H1 (cell line): ENCODE results near the gene KCNQ1. TPM values are rescaled to one million over a fixed set of nuclear protein-coding genes. Genes with fewer than 3 reads are reported as not detected.

Source experiments
- CTCF ChIA-PET: fragments of 300-600 bp; sonication (Branson Sonifier 250); formaldehyde crosslinking; loops from one replicate; lab custom pipeline; 2021; ENCODE audit not compliant: partially characterized antibody; lab: Charles Lee
- POLR2A ChIA-PET: fragments of 300-600 bp; sonication (Branson Sonifier 250); formaldehyde crosslinking; loops from one replicate; lab custom pipeline; 2021; ENCODE audit warnings: inconsistent platforms; ENCODE audit not compliant: partially characterized antibody; lab: Charles Lee
- DNase-seq, 2 experiments: peaks; one replicate each; pipeline versions ENCODE4 v3.0.0 to v3.0.0-alpha.2; 2010 to 2022; ENCODE audit warnings: low spot score in 2 of 2, low read depth in 1 of 2, mixed read lengths in 1 of 2
- FAIRE-seq: peaks from 2 replicates; lab custom pipeline; 2011; peaks lifted over from hg19 to GRCh38; lab: Jason Lieb, UNC
- H2AFZ ChIP-seq: 2 replicates; pipeline ENCODE4 v1.8.1; 2012; ENCODE audit warnings: low read length, inconsistent platforms
- H2AK5ac ChIP-seq: 2 replicates; pipeline ENCODE4 v1.6.1; 2013; ENCODE audit warnings: low read depth, low read length
- H2BK120ac ChIP-seq: replicated peaks from 2 replicates; pipeline ENCODE3; 2013; ENCODE audit warnings: low read depth, low read length, inconsistent platforms
- H2BK12ac ChIP-seq: 2 replicates; pipeline ENCODE4 v1.6.1; 2013; ENCODE audit warnings: low read depth, low read length
- H2BK15ac ChIP-seq: 2 replicates; pipeline ENCODE4 v1.6.1; 2013; ENCODE audit warnings: low read length
- H2BK20ac ChIP-seq: 2 replicates; pipeline ENCODE4 v1.6.1; 2013; ENCODE audit warnings: low read length
- H2BK5ac ChIP-seq: 2 replicates; pipeline ENCODE4 v1.6.1; 2013; ENCODE audit warnings: low read depth, low read length
- H3K14ac ChIP-seq: 2 replicates; pipeline ENCODE4 v1.6.1; 2013; ENCODE audit warnings: inconsistent platforms; ENCODE audit not compliant: insufficient read length
- H3K18ac ChIP-seq: 2 replicates; pipeline ENCODE4 v1.6.1; 2013; ENCODE audit warnings: low read length; ENCODE audit errors: extremely low read depth
- H3K23ac ChIP-seq: 2 replicates; pipeline ENCODE4 v1.6.1; 2013; ENCODE audit warnings: inconsistent platforms; ENCODE audit not compliant: insufficient read length
- H3K23me2 ChIP-seq: 2 replicates; pipeline ENCODE4 v1.6.1; 2013; ENCODE audit warnings: low read depth, low read length
- H3K27ac ChIP-seq: 2 replicates; pipeline ENCODE4 v1.6.1; 2011; ENCODE audit warnings: low read depth, low read length, inconsistent platforms
- H3K27me3 ChIP-seq, 4 experiments: replicated peaks in 1 of 4; 1 replicate in 1 of 4; 2 replicates in 3 of 4; pipeline versions ENCODE4 v1.6.1 to v1.8.1; 2011 to 2013; ENCODE audit warnings: low read length in 3 of 4, mild to moderate bottlenecking in 3 of 4, inconsistent platforms in 2 of 4, mixed read lengths in 2 of 4, moderate library complexity in 1 of 4; ENCODE audit not compliant: control insufficient read depth in 3 of 4, insufficient read depth in 3 of 4; ENCODE audit errors: extremely low read depth in 1 of 4
- H3K36me3 ChIP-seq, 4 experiments: 2 replicates each; pipeline versions ENCODE4 v1.6.1 to v1.8.1; 2011 to 2013; ENCODE audit warnings: mild to moderate bottlenecking in 4 of 4, low read length in 3 of 4, moderate library complexity in 2 of 4, control low read depth in 1 of 4, inconsistent platforms in 1 of 4; ENCODE audit not compliant: insufficient read depth in 4 of 4, control insufficient read depth in 2 of 4
- H3K4ac ChIP-seq: replicated peaks from 2 replicates; pipeline ENCODE3; 2013; ENCODE audit warnings: low read length, low read depth, mixed read lengths, inconsistent platforms; ENCODE audit not compliant: insufficient read length
- H3K4me1 ChIP-seq, 4 experiments: replicated peaks in 1 of 4; 1 replicate in 1 of 4; 2 replicates in 3 of 4; pipeline versions ENCODE4 v1.6.1 to v1.8.1; 2011 to 2013; ENCODE audit warnings: low read length in 3 of 4, inconsistent platforms in 2 of 4, mixed read lengths in 1 of 4; ENCODE audit not compliant: insufficient read depth in 4 of 4, control insufficient read depth in 3 of 4
- H3K4me2 ChIP-seq, 2 experiments: 2 replicates each; pipeline versions ENCODE4 v1.6.1 to v1.8.1; 2011 to 2013; ENCODE audit warnings: low read depth in 2 of 2, low read length in 2 of 2, control low read depth in 1 of 2, inconsistent platforms in 1 of 2, mild to moderate bottlenecking in 1 of 2; ENCODE audit not compliant: insufficient read depth in 1 of 2
- H3K4me3 ChIP-seq, 4 experiments: fragments of 200-600, 300-600 bp in 1 of 4; sonication (generic), shearing (Covaris generic), sonication (Bioruptor Twin) in 1 of 4; 2 replicates each; pipeline versions ENCODE4 v1.5.1 to v1.8.1; 2011 to 2016; ENCODE audit warnings: low read length in 4 of 4, low read depth in 3 of 4, control low read depth in 2 of 4, inconsistent platforms in 2 of 4, mild to moderate bottlenecking in 2 of 4, mixed read lengths in 1 of 4, moderate library complexity in 1 of 4; ENCODE audit not compliant: insufficient read depth in 2 of 4; ENCODE audit errors: extremely low read depth in 1 of 4
- H3K56ac ChIP-seq: replicated peaks from 2 replicates; pipeline ENCODE3; 2013; ENCODE audit warnings: low read depth, mild to moderate bottlenecking, mixed read lengths, low read length, inconsistent platforms; ENCODE audit not compliant: insufficient read length
- H3K79me1 ChIP-seq: 2 replicates; pipeline ENCODE4 v1.6.1; 2013; ENCODE audit warnings: low read depth, low read length, control low read depth
- H3K79me2 ChIP-seq, 2 experiments: 2 replicates each; pipeline versions ENCODE4 v1.6.1 to v1.8.1; 2012 to 2013; ENCODE audit warnings: low read length in 2 of 2, mild to moderate bottlenecking in 2 of 2, inconsistent platforms in 1 of 2; ENCODE audit not compliant: insufficient read depth in 2 of 2, control insufficient read depth in 1 of 2
- H3K9ac ChIP-seq, 4 experiments: replicated peaks in 1 of 4; 1 replicate in 1 of 4; 2 replicates in 3 of 4; pipeline versions ENCODE4 v1.6.1 to v1.8.1; 2011 to 2013; ENCODE audit warnings: low read depth in 3 of 4, low read length in 3 of 4, control low read depth in 2 of 4, mild to moderate bottlenecking in 2 of 4, moderate library complexity in 2 of 4, inconsistent platforms in 1 of 4; ENCODE audit errors: extremely low read depth in 1 of 4
- H3K9me3 ChIP-seq, 2 experiments: 2 replicates each; pipeline versions ENCODE4 v1.6.1 to v1.8.1; 2012 to 2013; ENCODE audit warnings: mild to moderate bottlenecking in 2 of 2, moderate library complexity in 2 of 2, control low read depth in 1 of 2, inconsistent platforms in 1 of 2, low read depth in 1 of 2, low read length in 1 of 2, mixed read lengths in 1 of 2; ENCODE audit not compliant: insufficient read depth in 2 of 2
- H4K20me1 ChIP-seq, 2 experiments: replicated peaks in 1 of 2; 2 replicates each; pipeline versions ENCODE3 to v1.8.1; 2011 to 2013; ENCODE audit warnings: inconsistent platforms in 2 of 2, low read length in 2 of 2, mild to moderate bottlenecking in 1 of 2; ENCODE audit not compliant: insufficient read depth in 2 of 2, control insufficient read depth in 1 of 2
- H4K5ac ChIP-seq: 2 replicates; pipeline ENCODE4 v1.6.1; 2013; ENCODE audit warnings: low read length, low read depth, mixed read lengths, inconsistent platforms; ENCODE audit not compliant: insufficient read length
- H4K8ac ChIP-seq: 2 replicates; pipeline ENCODE4 v1.8.0; 2013; ENCODE audit warnings: mild to moderate bottlenecking, moderate library complexity, low read length, inconsistent platforms; ENCODE audit not compliant: insufficient read depth; ENCODE audit errors: extremely low read depth
- H4K91ac ChIP-seq: replicated peaks from 2 replicates; pipeline ENCODE3; 2013; ENCODE audit warnings: low read length, mixed read lengths, inconsistent platforms; ENCODE audit not compliant: insufficient read length
- CBX5 ChIP-seq: fragments of 300-800, 300-1000 bp; sonication (generic); IDR thresholded peaks from 2 replicates; pipeline ENCODE4 v1.7.1; 2016; ENCODE audit warnings: antibody characterized with exemption, low read length, low read depth
- CHD2 ChIP-seq: IDR thresholded peaks from 2 replicates; pipeline ENCODE4 v1.6.1; 2012; ENCODE audit warnings: low read length, improper control_type of control experiment
- KDM5A ChIP-seq: fragments of 200-600 bp; IDR thresholded peaks from 2 replicates; pipeline ENCODE4 v1.7.1; 2012; ENCODE audit warnings: mild to moderate bottlenecking, low read length, inconsistent platforms, mixed read lengths
- NRF1 ChIP-seq: IDR thresholded peaks from 2 replicates; pipeline ENCODE4 v1.6.1; 2011; ENCODE audit warnings: mild to moderate bottlenecking, low read depth, low read length, improper control_type of control experiment
- PHF8 ChIP-seq: fragments of 200-600 bp; sonication (generic); conservative IDR thresholded peaks from 2 replicates; pipeline ENCODE4 v1.7.1; 2012; ENCODE audit warnings: low read depth, mild to moderate bottlenecking, inconsistent platforms, low read length, moderate library complexity
- whole genome bisulfite sequencing, 2 experiments: shearing (Covaris generic) in 1 of 2; methylation state at CpG; one replicate each; pipeline versions ENCODE4 v1.1.6 to v1.1.7; 2013 to 2015; ENCODE audit warnings: low lambda C conversion rate in 2 of 2, mixed read lengths in 2 of 2, inconsistent platforms in 1 of 2, low coverage in 1 of 2, missing lambda C conversion rate in 1 of 2; ENCODE audit not compliant: insufficient replicate concordance in 2 of 2, insufficient coverage in 1 of 2, insufficient read length in 1 of 2; ENCODE audit errors: extremely low coverage in 1 of 2, missing lambda C conversion rate in 1 of 2; 5-methylcytosine and 5-hydroxymethylcytosine counted together
- polyA plus RNA-seq, 7 experiments: library from polyadenylated mRNA; depleted of rRNA in 3 of 7; stranded (reverse) in 5 of 7; unstranded in 2 of 7; fragments of >200 nt in 5 of 7; fragments of 200-250 nt in 2 of 7; gene quantifications; 1 replicate in 5 of 7; 2 replicates in 1 of 7; 4 replicates in 1 of 7; pipeline versions ENCODE4 v1.2.1 to v1.2.3, GENCODE V29; 2011 to 2013; ENCODE audit warnings: missing spikeins in 2 of 7, mixed read lengths in 2 of 7
- total RNA-seq: library from RNA; stranded (reverse); fragmentation: NEBNext Ultra II Directional; extraction: Animal tissue kit (Norgen Biotek cat#: 25700); gene quantifications from 2 replicates; pipeline ENCODE4 v1.2.1, GENCODE V29; 2021
- TF ChIP-seq, protein P1 (sequence below): IDR thresholded peaks from 2 replicates; pipeline ENCODE4 v1.6.1; 2011; ENCODE audit warnings: low read length, improper control_type of control experiment

KCNQ1 gene
- total and polyA plus RNA-seq, 2 of the 8 experiments (the other 6 are each of a cell fraction or from before 2014, with no cell fraction given) = 1.9 to 2.0 TPM

GRCh38 chr11:2411446-2412305, 33.1 kb upstream of the KCNQ1 start:
- WGBS, 2 experiments = 92% methylated on average over 24 of the region's 30 CpGs; no CpG with 5 or more reads in 1 of the 2 experiments
- Histone ChIP-seq H3K4me2 (no peak overlapping the region), H3K9ac (no peak overlapping the region), H3K4ac (no peak overlapping the region), H4K5ac (no peak overlapping the region), H3K14ac (no peak overlapping the region), H2BK20ac (no peak overlapping the region), H2AFZ (no peak overlapping the region), H4K20me1 (no peaks in the 10 kb centered on the region), H3K4me3 (no peak overlapping the region), H3K79me1 (no peaks in the 10 kb centered on the region), H2AK5ac (no peak overlapping the region), H3K27ac (no peak overlapping the region), H2BK120ac (no peak overlapping the region), H3K79me2 (no peaks in the 10 kb centered on the region), H3K27me3 (no peaks in the 10 kb centered on the region; a peak in 1 of 7 replicates), H3K56ac (no peak overlapping the region), H4K8ac (no peak overlapping the region), H3K23ac (no peak overlapping the region), H3K23me2 (no peaks in the 10 kb centered on the region), H3K4me1 (no peaks in the 10 kb centered on the region), H3K36me3 (no peaks in the 10 kb centered on the region), H3K9me3 (no peaks in the 10 kb centered on the region), H2BK5ac (no peak overlapping the region), H2BK12ac (no peak overlapping the region), H3K18ac (no peak overlapping the region), H4K91ac (no peak overlapping the region), H2BK15ac (no peak overlapping the region)
- FAIRE-seq (no peak), DNase-seq (no peak)
- ChIA-PET POLR2A (interaction anchor here (2.3 to 3.8 kb wide), 2 partner anchors 11 kb away, joined by 4 to 18 read pairs; partner anchors contain the start of gene TSSC4), CTCF (interaction anchor here (0.6 to 14.1 kb wide), 9 partner anchors 8 to 224 kb away, joined by 3 to 196 read pairs (median 8); partner anchors contain the start of gene TSSC4)
- TF ChIP-seq PHF8 = no peak
- no peak for TF ChIP-seq CBX5
- no peak for TF ChIP-seq NRF1
- TF ChIP-seq, protein P1, sequence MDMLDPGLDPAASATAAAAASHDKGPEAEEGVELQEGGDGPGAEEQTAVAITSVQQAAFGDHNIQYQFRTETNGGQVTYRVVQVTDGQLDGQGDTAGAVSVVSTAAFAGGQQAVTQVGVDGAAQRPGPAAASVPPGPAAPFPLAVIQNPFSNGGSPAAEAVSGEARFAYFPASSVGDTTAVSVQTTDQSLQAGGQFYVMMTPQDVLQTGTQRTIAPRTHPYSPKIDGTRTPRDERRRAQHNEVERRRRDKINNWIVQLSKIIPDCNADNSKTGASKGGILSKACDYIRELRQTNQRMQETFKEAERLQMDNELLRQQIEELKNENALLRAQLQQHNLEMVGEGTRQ = no peak
- no peak for TF ChIP-seq KDM5A
- TF ChIP-seq CHD2 = no peak
